Fibroblast of lung (primary cell): ENCODE data around the gene CCR2.
"Not testable (repeated sequence)": the region's sequence is repeated elsewhere in the genome, so short reads cannot be mapped to it uniquely, and the experiment has no call there.

Source experiments
- EZH2 ChIP-seq: IDR thresholded peaks from 2 replicates; pipeline ENCODE4 v1.5.1; 2012; ENCODE audit warnings: low read length, control low read depth, mild to moderate bottlenecking; ENCODE audit errors: missing control alignments
- TF ChIP-seq, protein P1 (sequence below), 2 donors: IDR thresholded peaks in 1 of 2; conservative IDR thresholded peaks in 1 of 2; 1 replicate in 1 of 2; 2 replicates in 1 of 2; pipeline ENCODE4 v1.5.1; 2011 to 2012; ENCODE audit warnings: low read length in 2 of 2, control low read depth in 1 of 2, inconsistent platforms in 1 of 2, low read depth in 1 of 2, mild to moderate bottlenecking in 1 of 2

GRCh38 chr3:46388847-46389246, 34.9 kb downstream of the CCR2 start:
- TF ChIP-seq, protein P1, sequence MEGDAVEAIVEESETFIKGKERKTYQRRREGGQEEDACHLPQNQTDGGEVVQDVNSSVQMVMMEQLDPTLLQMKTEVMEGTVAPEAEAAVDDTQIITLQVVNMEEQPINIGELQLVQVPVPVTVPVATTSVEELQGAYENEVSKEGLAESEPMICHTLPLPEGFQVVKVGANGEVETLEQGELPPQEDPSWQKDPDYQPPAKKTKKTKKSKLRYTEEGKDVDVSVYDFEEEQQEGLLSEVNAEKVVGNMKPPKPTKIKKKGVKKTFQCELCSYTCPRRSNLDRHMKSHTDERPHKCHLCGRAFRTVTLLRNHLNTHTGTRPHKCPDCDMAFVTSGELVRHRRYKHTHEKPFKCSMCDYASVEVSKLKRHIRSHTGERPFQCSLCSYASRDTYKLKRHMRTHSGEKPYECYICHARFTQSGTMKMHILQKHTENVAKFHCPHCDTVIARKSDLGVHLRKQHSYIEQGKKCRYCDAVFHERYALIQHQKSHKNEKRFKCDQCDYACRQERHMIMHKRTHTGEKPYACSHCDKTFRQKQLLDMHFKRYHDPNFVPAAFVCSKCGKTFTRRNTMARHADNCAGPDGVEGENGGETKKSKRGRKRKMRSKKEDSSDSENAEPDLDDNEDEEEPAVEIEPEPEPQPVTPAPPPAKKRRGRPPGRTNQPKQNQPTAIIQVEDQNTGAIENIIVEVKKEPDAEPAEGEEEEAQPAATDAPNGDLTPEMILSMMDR (conservative IDR thresholded peaks at IDR 0.05 in 1 of 2, IDR thresholded peaks at IDR 0.05 in 1 of 2; ENCODE audit: low read depth in 1 of 2, low read length in 2 of 2), result not testable (repeated sequence)
- not testable (repeated sequence) for TF ChIP-seq EZH2
